HS-27A (cell line): Measurements from ENCODE around the gene LRRC8A.
"Not testable (repeated sequence)": the region's sequence is repeated elsewhere in the genome, so short reads cannot be mapped to it uniquely, and the experiment has no call there.

Source experiments
- DNase-seq: peaks from one replicate; pipeline ENCODE4 v3.0.0-alpha.2; 2012; ENCODE audit warnings: low read depth, missing footprints

The LRRC8A gene

GRCh38 chr9:128921881-128922763, 40.2 kb downstream of the LRRC8A start:
- no peak for DNase-seq

- no peak for DNase-seq
Observed at GRCh38 chr9:128923493-128923883, 41.6 kb downstream of the LRRC8A start.

GRCh38 chr9:128927731-128928411, 45.9 kb downstream of the LRRC8A start:
- no peak for DNase-seq

GRCh38 chr9:128928624-128929023, 46.7 kb downstream of the LRRC8A start:
- no peak for DNase-seq

GRCh38 chr9:128929560-128929959, 47.6 kb downstream of the LRRC8A start:
- DNase-seq, result no peak

GRCh38 chr9:128933731-128934130, 51.8 kb downstream of the LRRC8A start:
- DNase-seq, result no peak

- DNase-seq, result no peak
Observed at GRCh38 chr9:128936171-128936865, 54.4 kb downstream of the LRRC8A start.

GRCh38 chr9:128937310-128938165, 55.6 kb downstream of the LRRC8A start:
- no peak for DNase-seq

- DNase-seq, result no peak
Observed at GRCh38 chr9:128940271-128940921, 58.5 kb downstream of the LRRC8A start.

GRCh38 chr9:128940946-128941755, 59.2 kb downstream of the LRRC8A start:
- DNase-seq, result no peak

- no peak for DNase-seq
Observed at GRCh38 chr9:128943832-128944620, 62.1 kb downstream of the LRRC8A start.

GRCh38 chr9:128944966-128945365, 63.0 kb downstream of the LRRC8A start:
- DNase-seq, result not testable (repeated sequence)

GRCh38 chr9:128945798-128946501, 64.0 kb downstream of the LRRC8A start:
- no peak for DNase-seq

- no peak for DNase-seq
Observed at GRCh38 chr9:128946571-128947276, 64.8 kb downstream of the LRRC8A start.

- no peak for DNase-seq
Observed at GRCh38 chr9:128947277-128947526, 65.3 kb downstream of the LRRC8A start.

- peak; percentile 71 for DNase-seq
Observed at GRCh38 chr9:128947527-128948301, 65.8 kb downstream of the LRRC8A start, which contains the start of the genes DOLK and NUP188. DOLK (minus strand) TSS chr9:128947603; CDS start chr9:128947303, 300 bp downstream. NUP188 (plus strand) TSS chr9:128947699; CDS start chr9:128947720, 21 bp downstream.

GRCh38 chr9:128961403-128961802, 79.5 kb downstream of the LRRC8A start:
- DNase-seq, result not testable (repeated sequence)
